HUDEP-2 (cell line): ENCODE data around the gene OR56A1.

Source experiments
- DNase-seq, 76 experiments: peaks; one replicate each; lab custom pipeline; 2025; ENCODE audit not compliant: unreplicated experiment in 76 of 76; lab: John Stamatoyannopoulos, UW

The OR56A1 gene

DNA sequence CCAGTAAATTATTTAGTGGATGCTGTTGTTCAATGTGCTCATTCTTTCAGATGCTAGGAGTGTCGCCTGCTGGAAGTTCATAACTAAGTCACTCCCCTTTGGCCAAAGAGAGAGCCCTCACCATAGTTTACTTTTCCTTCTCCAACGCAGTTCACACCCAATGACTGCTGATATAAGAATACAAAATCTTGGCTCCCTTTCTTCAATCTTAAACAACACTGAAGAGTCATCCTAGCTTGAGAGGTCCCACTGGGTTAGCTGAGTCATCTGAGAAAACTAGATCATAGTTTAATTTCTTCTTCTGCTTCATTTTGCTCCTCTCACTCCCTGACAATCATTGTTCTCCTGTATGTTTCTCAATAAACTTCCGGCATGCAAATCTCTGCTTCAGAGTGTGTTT, 38.4 kb downstream of the OR56A1 start:
- DNase-seq = no peak

DNA sequence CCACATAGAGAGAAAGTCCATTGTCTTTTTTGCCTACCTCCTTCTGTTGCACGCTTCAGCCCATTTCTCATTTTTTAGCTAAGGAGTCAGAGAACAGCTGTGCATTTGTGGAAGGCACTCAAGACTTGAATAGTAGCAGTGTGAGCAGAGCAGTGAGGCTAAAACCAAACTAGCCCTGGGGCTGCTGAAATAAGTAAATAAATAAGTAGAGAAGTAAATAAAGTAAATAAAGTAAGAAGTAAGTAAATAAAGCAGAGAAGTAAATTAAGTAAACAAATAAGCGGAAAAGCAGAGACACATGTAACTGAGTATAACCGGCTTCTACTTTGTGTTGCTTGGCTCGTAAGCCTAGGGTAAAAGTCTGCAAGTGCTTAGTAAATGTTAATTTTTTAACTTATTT, 41.4 kb downstream of the OR56A1 start:
- DNase-seq = no peak

DNA sequence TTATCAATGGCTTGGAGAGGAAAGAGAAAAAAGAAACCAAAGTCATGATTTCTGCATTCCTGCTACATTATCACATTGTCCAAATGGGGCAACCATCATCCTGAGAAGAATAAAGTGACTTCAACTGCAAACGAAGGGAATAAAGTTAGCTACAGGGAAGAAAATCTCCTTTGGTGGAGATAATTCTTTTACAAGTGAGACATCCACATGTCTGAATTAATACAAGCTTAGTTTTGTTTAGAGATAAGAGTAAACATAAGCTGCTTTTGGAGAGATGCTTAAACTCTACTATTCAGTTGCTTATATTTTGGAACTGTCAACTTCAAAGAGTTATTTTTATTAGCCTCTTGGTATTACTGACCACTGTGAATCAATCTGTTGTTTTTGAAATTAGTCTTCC, 43.7 kb downstream of the OR56A1 start, which contains the start of gene OR52L1:
Gene OR52L1, minus strand, starts transcription at position 101 of the 400 bp plus-strand sequence. Its CDS starts 55 bp downstream, at position 46.
- DNase-seq = no peak

DNA sequence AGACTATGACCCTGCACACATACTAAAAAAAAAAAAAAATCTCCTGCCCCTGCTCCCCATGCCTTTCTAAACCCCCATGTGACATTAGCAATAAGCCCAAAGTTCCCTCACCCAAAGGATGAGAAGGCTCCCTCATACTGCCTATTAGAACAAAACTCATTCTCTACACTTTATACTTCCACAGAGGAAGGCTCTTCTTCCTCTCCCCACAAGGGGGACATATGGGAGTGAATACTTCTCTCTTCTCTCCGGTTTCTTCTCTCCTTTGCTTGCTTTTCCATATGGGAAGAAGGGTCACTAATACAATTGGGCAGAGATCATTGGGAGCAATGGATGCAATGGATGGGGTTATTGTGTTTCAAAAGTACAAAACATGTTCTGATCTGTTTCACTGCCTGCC, 47.1 kb downstream of the OR56A1 start:
- DNase-seq = no peak

DNA sequence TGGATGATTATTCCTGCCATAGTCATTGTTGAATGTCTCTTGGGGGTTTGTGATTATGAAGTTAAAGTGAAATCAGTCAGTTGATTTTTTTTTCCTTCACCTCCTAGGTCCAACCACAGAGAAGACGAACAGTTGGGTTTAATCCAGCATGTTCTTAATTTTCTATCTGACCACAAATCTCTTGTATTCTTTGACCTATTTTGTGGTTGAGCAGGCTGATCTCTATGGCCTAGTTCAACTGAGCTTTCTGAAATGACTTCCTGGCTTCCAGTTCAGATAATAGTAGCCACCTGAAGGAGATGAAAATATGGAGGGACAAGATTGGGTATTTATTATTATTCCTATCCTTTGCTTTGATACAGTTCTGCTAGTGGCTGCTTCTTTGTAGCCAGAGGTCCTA, 57.0 kb downstream of the OR56A1 start:
- no peak for DNase-seq
